ENCODE results near the gene EXD3.
"Not testable (repeated sequence)": the region's sequence is repeated elsewhere in the genome, so short reads cannot be mapped to it uniquely, and the experiment has no call there.

Gene EXD3

GRCh38 chr9:137330689-137331088, 92.3 kb downstream of the EXD3 start:
- H3K4me3 ChIP-seq (ENCODE audit: low read length): no peak overlapping the region
- DNase-seq (ENCODE audit: low read depth): no peak

GRCh38 chr9:137329590-137329989, 93.4 kb downstream of the EXD3 start:
- DNase-seq (ENCODE audit: low read depth); H3K4me3 ChIP-seq (ENCODE audit: low read length): not testable (repeated sequence)

More at GRCh38 chr9:137330689-137331088, 92.3 kb downstream of the EXD3 start:
- no peak for TF ChIP-seq CTCF (conservative IDR thresholded peaks at IDR 0.05; ENCODE audit: low read length)

GRCh38 chr9:137327641-137328550, 95.1 kb downstream of the EXD3 start:
- DNase-seq (ENCODE audit: low read depth); H3K4me3 ChIP-seq (ENCODE audit: low read length): not testable (repeated sequence)

GRCh38 chr9:137326445-137327065, 96.4 kb downstream of the EXD3 start:
- DNase-seq (ENCODE audit: low read depth): no peak
- no peak for TF ChIP-seq CTCF (conservative IDR thresholded peaks at IDR 0.05; ENCODE audit: low read length)
- H3K4me3 ChIP-seq (ENCODE audit: low read length): no peak overlapping the region

GRCh38 chr9:137325799-137326198, 97.2 kb downstream of the EXD3 start:
- H3K4me3 ChIP-seq (ENCODE audit: low read length): no peak overlapping the region
- no peak for TF ChIP-seq CTCF (conservative IDR thresholded peaks at IDR 0.05; ENCODE audit: low read length)
- DNase-seq (ENCODE audit: low read depth): no peak

- no peak overlapping the region for H3K4me3 ChIP-seq (ENCODE audit: low read length)
- no peak for TF ChIP-seq CTCF (conservative IDR thresholded peaks at IDR 0.05; ENCODE audit: low read length)
- DNase-seq (ENCODE audit: low read depth): no peak
Measured at GRCh38 chr9:137325124-137325523, 97.8 kb downstream of the EXD3 start.

GRCh38 chr9:137323531-137324331, 99.2 kb downstream of the EXD3 start:
- DNase-seq (ENCODE audit: low read depth): no peak
- H3K4me3 ChIP-seq (ENCODE audit: low read length): no peak overlapping the region
- TF ChIP-seq CTCF (conservative IDR thresholded peaks at IDR 0.05; ENCODE audit: low read length): no peak

All from AG10803 (cell line).